T47D (cell line): Measurements from ENCODE around the gene NPAS1.

Experiments used
- DNase-seq, 2 experiments: peaks; one replicate each; pipeline versions ENCODE4 v3.0.0 to v3.0.0-alpha.2; 2011 to 2012; ENCODE audit warnings: low read depth in 1 of 2, low spot score in 1 of 2
- JUND ChIP-seq: IDR thresholded peaks from 2 replicates; pipeline ENCODE4 v1.6.1; 2012; ENCODE audit warnings: low read depth
- in situ Hi-C: cut with HindIII; loops from 2 replicates; pipeline ENCODE4 v1.10.0; 2016; ENCODE audit warnings: low sequenced_read_pairs, low pct_unique_long_range_greater_than_20kb

Gene NPAS1, protein sequence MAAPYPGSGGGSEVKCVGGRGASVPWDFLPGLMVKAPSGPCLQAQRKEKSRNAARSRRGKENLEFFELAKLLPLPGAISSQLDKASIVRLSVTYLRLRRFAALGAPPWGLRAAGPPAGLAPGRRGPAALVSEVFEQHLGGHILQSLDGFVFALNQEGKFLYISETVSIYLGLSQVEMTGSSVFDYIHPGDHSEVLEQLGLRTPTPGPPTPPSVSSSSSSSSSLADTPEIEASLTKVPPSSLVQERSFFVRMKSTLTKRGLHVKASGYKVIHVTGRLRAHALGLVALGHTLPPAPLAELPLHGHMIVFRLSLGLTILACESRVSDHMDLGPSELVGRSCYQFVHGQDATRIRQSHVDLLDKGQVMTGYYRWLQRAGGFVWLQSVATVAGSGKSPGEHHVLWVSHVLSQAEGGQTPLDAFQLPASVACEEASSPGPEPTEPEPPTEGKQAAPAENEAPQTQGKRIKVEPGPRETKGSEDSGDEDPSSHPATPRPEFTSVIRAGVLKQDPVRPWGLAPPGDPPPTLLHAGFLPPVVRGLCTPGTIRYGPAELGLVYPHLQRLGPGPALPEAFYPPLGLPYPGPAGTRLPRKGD

DNA sequence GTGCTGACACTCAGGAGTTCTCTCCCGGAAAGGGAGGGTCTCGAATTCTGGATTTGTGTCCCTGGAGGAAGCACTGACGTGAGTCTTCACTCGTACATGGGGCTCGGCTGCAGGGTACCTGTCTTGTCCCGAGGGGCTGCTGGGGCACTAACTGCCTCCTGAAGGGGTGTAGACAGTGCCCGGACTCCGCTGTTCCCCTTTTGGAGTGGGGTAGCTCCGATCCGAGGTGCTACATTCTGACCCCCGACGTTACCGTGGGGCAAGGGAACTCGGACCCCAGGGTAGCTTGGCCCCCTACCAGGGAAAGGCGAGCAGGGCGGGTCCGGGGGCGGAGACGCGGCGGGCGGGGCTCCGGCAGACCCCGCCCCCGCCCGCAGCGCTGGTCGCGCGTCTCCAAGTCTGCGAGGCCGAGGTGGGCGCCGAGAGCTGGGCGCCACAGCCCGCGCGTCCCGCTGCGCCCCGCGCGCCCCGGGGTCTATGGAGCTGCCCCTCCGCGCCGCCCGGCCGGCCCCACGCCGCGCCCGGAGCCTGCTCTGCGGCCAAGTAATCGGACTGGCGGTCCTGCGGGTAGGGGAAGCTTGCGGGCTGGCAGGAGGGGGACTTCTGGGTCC is at the start of gene NPAS1:
Gene NPAS1, plus strand, starts transcription at position 407 of the 611 bp plus-strand sequence. CDS start 1,211 bp downstream, outside the sequence.
- DNase-seq: no peak
- no peak for TF ChIP-seq JUND
- in situ Hi-C loops: no loop called here

DNA sequence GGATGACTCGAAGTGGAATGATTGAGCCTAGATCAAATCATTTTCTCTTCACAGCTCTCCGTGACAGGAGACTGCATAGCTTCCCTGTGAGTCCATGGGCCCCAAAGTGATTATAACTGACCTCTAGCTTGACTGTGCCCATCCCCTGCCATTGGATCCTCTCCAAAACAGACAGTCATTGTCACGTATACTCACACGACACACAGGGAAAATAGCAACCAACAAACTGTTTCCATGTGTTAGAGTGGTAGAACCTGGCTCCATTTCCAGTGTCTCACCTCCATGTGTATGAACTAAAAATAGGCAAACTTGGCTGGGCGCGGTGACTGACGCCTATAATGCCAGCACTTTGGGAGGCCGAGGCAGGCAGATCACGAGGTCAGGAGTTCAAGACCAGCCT is 48.8 kb upstream of the NPAS1 start:
- no peak for DNase-seq
- no peak for TF ChIP-seq JUND
- in situ Hi-C loops: no loop called here

DNA sequence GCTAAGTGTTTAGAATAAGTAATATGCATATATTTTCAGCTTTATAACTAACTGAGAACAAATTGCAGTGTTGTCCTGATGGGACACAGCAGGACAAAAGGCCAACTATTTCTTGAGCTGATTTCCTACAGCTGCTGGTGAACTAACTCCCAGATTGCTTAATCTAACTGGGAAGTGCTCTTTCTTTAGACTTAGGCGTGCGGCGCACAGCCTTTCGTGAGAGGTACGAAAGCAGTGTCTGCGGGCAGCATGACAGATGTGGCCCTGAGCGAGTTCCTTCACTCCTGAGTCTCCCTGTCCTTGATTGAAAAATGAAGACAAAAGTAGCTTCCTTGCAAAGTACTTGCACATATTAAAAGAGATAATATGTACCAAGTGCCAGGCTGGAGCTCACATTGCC is 47.3 kb upstream of the NPAS1 start:
- in situ Hi-C loops: no loop called here
- DNase-seq: no peak
- TF ChIP-seq JUND: no peak

DNA sequence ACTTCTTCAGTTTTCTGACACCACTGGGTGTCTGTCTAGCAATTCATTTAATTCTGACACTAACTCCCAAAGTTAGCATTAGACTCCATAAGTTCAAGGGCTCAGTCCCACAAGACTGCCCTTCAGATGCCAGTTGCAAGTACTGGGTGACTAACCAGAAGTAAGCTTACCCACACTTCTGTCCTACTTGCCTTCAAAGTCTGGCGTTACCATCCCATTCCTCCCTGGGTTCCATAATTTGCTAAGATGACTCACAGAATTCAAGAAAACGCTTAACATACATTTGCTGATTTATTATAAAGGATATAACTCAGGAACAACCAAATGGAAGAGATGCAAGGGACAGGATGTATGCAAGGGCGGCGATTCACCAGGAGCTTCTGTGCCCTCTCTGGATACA is 45.5 kb upstream of the NPAS1 start:
- no peak for DNase-seq
- in situ Hi-C loops: no loop called here
- TF ChIP-seq JUND: no peak

DNA sequence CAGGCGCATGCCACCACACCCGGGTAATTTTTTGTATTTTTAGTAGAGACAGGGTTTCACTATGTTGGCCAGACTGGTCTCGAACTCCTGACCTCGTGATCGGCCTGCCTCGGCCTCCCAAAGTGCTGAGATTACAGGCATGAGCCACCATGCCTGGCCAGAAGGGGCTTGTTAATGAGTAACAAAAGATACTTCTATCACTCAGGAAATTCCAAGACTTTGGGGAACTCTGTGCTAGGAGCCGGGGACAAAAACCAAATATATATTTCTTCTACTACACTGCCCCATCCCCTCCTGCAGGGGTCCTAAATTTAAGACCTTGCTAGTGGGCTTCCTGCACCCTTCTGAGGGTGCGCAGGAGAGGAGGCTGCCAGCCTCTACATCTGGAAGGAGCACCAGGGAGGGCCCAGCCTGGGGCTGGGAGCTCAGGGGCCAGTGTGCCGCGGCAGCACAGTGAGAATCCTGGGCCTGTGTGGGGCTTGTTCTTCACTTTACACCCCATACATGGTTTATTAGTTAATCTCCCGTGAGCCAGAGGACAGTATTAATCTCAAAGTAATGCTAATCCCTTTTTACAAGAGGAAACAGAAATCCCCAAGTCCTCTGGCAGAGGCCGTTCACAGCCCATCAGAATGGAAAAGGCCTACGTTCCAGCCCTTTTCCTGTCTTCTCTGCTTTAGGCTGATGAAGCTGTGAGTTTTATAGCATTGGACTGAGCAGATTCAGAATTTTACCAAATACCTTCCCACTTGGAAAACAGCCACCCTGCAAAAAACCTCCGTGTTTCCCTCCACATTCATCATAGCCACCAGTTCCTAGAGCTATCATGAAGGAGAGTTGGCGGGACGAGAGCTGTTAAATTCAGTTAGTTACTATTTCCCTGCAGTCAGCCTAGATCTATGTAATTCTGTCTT is 44.4 kb upstream of the NPAS1 start:
- DNase-seq: no peak
- in situ Hi-C loops: no loop called here
- TF ChIP-seq JUND: no peak

DNA sequence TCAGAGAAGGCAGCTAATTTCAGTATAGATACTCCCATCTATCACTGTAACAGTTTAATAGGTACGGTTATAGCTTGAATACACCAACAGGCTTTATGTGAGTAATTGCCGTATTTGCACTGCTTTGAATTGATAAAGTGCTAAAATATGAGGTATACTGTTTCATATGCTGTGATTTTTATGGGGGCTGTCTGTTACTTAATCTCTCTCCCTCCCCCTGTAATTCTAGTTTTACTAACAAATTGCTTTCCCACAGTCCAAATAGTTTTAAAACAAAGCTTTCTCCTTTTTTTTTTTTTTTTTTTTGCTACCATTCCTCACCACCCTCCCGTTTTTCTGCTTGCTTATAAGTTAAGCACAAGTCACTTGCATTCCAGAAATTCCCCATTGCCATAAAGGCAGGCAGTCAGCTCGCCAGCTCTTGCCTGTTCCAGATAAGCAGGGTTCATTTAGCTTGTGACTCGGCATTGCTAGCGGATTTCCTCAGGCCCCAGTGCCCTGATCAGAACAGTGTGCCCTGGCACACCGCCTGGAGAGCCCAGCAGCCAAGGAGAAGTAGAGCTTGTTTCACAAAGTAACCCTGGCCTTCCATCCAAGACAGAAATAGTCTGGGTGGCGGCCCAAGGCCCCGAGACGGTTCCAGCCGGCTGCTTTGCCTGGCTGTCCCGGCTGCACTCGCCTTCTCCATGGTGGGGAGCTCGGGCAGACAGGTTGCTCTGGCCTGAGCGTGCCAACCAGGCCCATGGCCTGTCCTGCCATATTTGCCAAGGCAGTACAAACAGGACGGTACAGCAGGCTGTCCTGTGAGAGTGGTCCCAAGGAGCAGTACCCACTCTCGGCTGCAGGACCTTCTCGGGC is 43.5 kb upstream of the NPAS1 start:
- peak; percentile 32 to 69 for DNase-seq
- in situ Hi-C loops: no loop called here
- TF ChIP-seq JUND: no peak

DNA sequence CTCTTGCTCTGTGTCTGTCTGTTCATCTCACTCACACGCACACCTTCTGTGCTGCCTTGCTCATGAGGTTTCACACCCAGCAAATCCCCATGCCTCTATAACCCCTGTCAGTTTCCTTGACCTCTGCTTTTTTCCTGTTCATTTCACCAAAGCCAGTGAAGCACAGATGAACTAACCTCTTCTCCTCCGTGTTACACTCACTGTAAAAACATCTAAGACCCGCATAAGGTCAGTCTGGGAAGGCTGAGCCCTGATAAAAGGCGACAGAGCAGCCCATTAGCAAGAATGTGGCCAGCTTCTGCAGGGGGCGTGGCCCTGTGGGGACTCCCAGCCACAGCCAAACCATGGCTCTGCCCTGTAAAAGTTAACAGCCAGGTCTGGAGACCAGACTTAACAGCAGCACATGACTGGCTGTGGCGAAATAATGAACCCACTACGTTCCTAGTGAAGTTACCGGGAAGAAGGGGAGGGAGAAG is 42.8 kb upstream of the NPAS1 start:
- no peak for TF ChIP-seq JUND
- no peak for DNase-seq
- in situ Hi-C loops: no loop called here

DNA sequence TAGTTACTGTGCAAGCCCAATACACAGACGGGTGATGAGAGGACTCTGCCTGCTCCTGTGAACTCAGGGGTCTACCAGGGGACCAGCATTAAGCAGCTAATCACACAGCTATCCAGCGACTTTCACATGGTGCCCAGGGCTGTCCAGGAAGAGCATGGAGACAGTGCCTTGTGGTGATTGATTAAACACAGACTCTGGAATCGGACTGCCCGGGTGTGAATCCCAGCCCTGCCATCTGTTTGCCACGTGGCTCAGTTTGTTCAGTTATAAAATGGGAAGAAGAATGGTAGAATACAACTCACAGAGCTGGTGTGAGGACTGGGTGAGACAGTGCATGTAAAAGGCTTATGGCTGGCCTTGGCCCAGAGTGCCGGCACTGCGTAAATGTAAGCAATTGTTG is 42.1 kb upstream of the NPAS1 start:
- in situ Hi-C loops: no loop called here
- DNase-seq: no peak
- no peak for TF ChIP-seq JUND

DNA sequence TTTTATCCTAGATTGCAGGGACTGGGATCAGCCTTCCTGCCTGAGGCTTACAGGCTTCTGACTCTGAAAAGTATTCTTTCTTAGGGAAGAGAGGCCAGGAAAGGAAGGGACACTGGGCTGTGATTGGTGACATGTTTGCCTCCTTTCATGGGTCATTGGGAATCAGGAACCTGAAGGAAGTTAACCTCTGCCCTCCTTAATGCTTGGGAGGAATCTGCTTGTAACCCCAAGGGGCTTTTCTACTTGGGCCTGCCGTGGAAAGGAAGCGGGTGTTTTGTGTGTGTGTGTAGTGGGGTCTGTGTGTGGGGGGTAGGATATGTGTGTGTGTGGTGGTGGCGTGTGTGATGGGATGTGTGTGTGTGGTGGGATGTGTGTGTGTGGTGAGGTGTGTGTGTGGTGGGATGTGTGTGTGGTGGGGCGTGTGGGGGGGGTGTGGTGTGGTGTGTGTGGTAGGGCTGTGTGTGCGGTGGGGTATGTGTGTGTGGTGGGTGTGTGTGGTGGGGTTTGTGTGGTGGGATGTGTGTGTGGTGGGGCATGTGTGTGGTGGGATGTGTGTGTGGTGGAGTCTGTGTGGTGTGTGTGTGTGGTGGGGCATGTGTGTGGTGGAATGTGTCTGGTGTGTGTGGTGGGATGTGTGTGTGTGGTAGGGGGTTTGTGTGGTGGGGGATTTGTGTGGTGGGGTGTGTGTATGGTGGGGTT is 41.3 kb upstream of the NPAS1 start:
- in situ Hi-C loops: no loop called here
- no peak for DNase-seq
- no peak for TF ChIP-seq JUND

DNA sequence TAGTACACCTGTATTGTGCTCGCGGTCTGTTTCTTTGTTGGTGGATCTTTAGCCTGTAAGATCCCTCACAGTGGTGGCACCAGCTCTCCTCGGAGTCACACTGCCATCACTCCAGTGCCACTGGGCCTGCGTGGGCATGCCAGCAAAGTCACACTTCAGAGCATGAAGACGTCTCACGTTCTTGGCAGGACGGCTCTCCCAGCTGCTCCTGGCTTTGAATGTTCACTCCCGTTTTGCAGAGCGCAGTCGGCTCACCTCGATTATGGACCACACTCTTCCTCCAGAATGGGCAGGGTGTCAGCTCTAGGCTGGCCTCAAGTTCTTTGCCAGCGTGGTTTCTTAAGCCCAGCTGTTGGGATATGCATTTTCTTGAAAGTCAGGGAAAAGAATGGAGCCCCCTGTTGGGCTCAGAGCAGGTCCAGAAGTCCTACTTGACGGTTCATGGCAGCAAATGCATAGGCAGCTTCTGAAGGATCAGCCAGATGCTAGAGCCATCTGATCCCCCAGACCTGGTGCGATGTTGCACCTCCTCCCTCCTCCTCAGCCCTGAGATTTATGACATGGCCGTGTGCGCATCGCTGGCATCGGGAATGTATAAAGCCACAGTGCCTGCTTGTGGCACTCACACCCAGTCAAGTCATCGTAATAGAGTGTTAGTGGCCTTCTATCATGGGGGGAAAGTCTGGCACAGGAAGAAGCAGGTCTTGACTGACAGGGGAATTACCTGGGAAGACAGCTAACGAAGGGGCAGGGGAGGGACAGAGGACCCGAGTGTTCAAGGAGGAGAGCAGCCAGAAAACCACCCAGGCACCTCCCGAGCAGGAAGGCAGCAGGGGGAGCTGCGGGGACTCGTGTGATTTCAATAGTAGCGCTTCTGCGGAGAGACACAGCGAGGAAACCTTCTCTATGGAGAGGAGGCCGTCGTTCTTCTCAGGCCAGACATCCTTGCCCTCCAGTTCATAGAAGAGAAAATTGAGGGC is 40.2 kb upstream of the NPAS1 start:
- TF ChIP-seq JUND: no peak
- DNase-seq: no peak
- in situ Hi-C loops: no loop called here
